Ishikawa (cell line): ENCODE results near the gene GRID1.

Experiments used
- CEBPB ChIP-seq: IDR thresholded peaks from 2 replicates; pipeline ENCODE4 v1.6.1; 2012
- CREB1 ChIP-seq: IDR thresholded peaks from 2 replicates; pipeline ENCODE4 v1.6.1; 2012; ENCODE audit warnings: low read depth
- EGR1 ChIP-seq: IDR thresholded peaks from 2 replicates; pipeline ENCODE4 v1.6.1; 2012
- EP300 ChIP-seq: IDR thresholded peaks from 2 replicates; pipeline ENCODE4 v1.6.1; 2012; ENCODE audit warnings: borderline replicate concordance
- FOXM1 ChIP-seq: IDR thresholded peaks from 2 replicates; pipeline ENCODE4 v1.6.1; 2012; ENCODE audit warnings: low read depth, borderline replicate concordance
- MAX ChIP-seq: IDR thresholded peaks from 2 replicates; pipeline ENCODE4 v1.6.1; 2012
- NFIC ChIP-seq: IDR thresholded peaks from 2 replicates; pipeline ENCODE4 v1.6.1; 2012
- TAF1 ChIP-seq: IDR thresholded peaks from 2 replicates; pipeline ENCODE4 v1.6.1; 2012; ENCODE audit warnings: low read depth, mild to moderate bottlenecking
- TCF12 ChIP-seq: IDR thresholded peaks from 2 replicates; pipeline ENCODE4 v1.6.1; 2012; ENCODE audit warnings: low read depth
- TEAD4 ChIP-seq: IDR thresholded peaks from 2 replicates; pipeline ENCODE4 v1.6.1; 2012
- TF ChIP-seq, protein P1 (sequence below): IDR thresholded peaks from 2 replicates; pipeline ENCODE4 v1.6.1; 2012; ENCODE audit warnings: low read depth, mild to moderate bottlenecking

DNA sequence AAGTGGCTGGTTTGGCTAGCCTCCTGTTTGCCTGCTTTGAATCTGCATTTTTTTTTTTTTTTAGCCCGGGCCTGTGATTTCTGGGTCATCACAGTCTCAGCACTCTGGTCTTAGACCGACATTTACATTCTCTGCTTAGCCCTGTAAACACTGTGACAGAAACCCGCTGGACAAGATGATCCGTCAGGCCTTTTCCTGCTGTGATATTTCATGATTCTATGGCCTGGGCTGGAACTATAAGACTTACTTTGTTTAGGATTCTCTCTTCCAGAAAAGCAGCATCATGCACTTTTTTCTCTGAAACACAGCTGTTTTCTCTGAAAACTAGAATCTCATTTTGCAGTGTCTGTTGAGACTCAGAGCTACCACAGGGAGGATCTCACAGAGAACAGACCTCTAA, 705.5 kb downstream of the GRID1 start:
- TF ChIP-seq CEBPB: no peak
- TF ChIP-seq, protein P1, sequence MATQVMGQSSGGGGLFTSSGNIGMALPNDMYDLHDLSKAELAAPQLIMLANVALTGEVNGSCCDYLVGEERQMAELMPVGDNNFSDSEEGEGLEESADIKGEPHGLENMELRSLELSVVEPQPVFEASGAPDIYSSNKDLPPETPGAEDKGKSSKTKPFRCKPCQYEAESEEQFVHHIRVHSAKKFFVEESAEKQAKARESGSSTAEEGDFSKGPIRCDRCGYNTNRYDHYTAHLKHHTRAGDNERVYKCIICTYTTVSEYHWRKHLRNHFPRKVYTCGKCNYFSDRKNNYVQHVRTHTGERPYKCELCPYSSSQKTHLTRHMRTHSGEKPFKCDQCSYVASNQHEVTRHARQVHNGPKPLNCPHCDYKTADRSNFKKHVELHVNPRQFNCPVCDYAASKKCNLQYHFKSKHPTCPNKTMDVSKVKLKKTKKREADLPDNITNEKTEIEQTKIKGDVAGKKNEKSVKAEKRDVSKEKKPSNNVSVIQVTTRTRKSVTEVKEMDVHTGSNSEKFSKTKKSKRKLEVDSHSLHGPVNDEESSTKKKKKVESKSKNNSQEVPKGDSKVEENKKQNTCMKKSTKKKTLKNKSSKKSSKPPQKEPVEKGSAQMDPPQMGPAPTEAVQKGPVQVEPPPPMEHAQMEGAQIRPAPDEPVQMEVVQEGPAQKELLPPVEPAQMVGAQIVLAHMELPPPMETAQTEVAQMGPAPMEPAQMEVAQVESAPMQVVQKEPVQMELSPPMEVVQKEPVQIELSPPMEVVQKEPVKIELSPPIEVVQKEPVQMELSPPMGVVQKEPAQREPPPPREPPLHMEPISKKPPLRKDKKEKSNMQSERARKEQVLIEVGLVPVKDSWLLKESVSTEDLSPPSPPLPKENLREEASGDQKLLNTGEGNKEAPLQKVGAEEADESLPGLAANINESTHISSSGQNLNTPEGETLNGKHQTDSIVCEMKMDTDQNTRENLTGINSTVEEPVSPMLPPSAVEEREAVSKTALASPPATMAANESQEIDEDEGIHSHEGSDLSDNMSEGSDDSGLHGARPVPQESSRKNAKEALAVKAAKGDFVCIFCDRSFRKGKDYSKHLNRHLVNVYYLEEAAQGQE: no peak
- no peak for TF ChIP-seq TAF1
- TF ChIP-seq FOXM1: no peak
- no peak for TF ChIP-seq MAX
- TF ChIP-seq EP300: no peak
- TF ChIP-seq NFIC: no peak
- TF ChIP-seq EGR1: no peak
- no peak for TF ChIP-seq TCF12
- no peak for TF ChIP-seq CREB1
- no peak for TF ChIP-seq TEAD4
